HG02973 (cell line): ENCODE results near the gene CDK5RAP1.
"Not testable (repeated sequence)": the region's sequence is repeated elsewhere in the genome, so short reads cannot be mapped to it uniquely, and the experiment has no call there.

Experiments
- ATAC-seq: cut with Tn5 transposase; IDR thresholded peaks from one replicate; pipeline ENCODE4 v1.9.1; 2021; ENCODE audit warnings: moderate library complexity; ENCODE audit not compliant: unreplicated experiment

The CDK5RAP1 gene

DNA sequence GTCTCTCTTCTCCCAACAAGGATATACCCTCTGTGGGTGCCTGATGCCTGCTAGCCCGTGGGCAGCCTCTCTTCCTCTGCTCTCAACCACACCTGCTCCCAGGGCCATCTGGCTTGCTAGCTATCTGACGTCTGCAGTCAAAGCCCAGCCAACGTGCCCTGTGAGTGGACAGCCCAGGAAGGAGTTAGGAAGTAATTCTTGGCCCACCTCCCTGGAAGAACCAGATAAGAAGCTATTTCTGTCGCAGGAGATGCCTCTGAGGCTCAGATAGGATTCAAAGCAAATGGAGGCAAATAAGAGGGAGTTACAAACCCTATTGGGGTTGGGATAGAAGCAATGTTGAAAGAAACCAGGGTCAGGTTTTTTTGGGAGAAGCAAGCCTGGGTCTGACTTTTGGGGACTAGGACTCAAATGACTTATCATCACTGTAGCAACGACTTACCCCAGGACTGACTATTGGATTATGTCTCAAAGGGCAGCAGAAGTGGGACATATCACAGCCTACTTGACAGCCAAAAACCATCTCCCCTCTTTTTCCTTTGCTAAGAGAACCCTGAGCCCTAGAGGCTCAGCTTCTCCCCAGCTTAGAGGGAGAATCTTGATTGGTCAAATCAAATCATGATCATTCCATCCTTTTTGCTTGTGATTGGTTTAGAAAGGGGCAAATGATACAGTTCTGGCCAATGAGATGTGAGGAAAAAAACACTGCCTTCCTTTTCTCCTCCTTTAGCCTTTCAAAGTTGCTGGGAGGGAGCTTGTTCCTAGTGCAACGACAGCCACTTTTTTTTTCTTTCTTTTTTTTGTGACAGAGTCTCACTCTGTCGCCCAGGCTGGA, 18.0 kb upstream of the CDK5RAP1 start:
- ATAC-seq = no peak

DNA sequence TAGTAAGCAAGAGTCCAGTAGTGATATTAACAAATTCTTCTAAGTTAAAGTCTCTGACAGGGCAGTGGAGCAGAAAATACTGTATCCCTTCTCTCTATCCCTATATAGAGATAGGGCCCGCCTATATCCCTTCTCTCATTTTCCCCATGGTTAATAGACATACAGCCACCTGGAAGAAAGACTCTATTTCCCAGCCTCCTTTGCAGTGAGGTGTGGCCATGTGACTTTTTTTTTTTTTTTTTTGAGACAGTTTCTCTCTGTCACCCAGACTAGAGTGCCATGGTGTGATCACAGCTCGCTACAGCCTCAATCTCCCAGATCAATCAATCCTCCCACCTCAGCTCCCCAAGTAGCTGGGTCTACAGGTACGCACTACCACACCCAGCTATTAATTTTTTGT, 16.7 kb upstream of the CDK5RAP1 start:
- no peak for ATAC-seq

DNA sequence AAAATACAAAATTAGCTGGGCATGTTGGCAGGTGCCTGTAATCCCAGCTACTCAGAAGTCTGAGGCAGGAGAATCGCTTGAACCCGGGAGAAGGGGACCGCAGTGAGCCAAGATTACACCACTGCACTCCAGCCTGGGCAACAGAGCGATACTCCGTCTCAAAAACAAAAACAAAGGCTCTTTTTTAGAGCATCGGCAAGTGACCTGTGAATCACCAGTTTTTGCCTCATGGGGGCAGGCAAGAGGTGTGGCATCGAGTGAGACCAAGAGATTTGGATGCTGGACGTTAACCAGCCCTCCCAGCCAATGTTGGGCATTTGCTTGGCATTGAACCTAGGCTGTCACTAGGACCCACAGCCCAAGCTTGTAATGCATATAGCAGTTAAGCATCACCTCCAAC, 14.6 kb upstream of the CDK5RAP1 start:
- no peak for ATAC-seq

GRCh38 chr20:33412484-33412838, 11.1 kb upstream of the CDK5RAP1 start:
- no peak for ATAC-seq

DNA sequence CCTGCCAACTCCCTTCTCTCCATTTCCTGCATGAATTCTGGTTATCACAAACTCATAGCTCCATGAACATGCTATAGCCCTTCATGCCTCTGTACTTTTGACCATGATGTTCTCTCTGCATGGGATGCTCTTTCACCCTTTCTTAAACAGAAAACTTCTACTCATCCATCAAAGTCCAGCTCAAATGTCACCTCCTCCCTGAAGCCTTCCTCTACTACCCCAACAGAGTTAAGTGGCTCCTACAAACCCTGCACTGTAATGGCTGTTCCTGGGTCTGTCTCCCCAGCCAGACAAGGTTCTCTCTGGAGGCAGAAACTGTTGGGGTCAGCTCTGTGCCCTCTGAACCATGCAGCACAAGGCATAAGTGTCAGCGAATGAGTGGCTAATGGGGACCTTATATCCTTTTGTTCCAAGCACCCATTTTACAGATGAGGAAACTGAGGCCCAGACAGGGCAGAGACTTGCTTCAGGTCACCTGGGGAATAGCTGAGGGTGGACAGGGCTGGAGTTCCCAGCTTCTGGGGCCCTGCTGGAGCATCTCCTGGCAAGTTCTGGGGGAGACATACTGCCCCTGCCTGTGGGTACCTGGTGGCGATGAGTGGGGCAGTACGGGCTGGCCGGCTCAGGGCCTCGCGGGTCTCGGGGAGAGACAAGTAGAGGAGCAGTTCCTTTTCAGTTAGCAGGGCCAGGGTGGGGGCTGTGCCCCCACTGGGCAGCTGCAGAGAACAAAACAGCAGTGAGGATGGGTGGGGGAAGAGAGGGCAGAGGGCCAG, 10.6 kb upstream of the CDK5RAP1 start:
- ATAC-seq = no peak

GRCh38 chr20:33411242-33411641, 9.9 kb upstream of the CDK5RAP1 start:
- ATAC-seq = no peak

DNA sequence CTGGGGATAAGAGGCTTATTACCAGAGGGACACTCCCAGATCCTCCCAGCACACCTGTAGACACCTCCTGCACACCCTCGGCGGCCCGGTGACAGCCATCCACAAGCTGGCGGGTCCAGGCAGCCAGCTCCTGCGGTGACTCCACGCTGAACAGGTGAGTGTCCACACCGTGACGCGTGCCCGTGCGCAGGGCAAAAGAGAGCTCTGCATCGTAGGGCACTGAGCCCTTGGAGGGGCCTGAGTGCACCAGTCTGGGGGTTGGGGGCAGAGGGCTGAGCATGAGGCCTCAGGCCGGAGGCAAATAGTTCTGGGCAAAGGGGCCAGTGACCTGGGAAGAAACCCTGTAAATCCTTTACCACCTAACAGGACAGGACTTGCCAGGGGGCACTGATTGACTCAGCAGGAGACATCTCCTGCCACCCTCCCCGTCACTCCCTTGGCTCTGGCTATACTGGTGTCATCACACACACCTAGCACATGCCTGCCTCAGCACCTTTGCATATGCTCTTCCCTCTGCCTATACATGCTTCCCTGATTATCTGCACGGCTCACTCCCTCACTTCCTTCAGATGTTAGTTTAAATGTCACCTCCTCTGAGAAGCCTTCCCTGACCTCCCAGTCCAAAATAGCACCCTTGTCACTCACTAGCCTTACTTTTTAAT, 8.9 kb upstream of the CDK5RAP1 start:
- no peak for ATAC-seq

GRCh38 chr20:33408716-33409654, 7.7 kb upstream of the CDK5RAP1 start:
- no peak for ATAC-seq

DNA sequence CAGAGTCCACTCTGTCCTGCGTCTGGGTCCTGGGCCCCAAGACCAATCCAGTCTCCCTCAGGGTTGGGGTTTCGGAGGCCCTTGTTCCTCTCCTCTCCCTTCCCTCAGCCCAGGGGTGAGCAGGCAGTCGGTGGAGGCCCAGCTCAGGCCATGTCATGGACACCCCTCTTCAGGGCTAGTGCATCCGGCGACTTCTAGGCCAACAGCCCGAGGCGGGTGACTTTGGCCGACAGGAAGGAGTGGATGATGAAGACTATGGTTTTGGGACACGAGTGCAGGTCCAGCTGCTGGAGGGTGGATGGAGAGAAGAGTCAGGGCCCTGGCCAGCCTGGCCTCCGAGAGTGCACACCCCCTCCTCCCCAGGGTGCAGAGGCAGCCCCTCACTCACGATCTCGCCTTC, 7.0 kb upstream of the CDK5RAP1 start:
- no peak for ATAC-seq

GRCh38 chr20:33407796-33408195, 6.5 kb upstream of the CDK5RAP1 start:
- no peak for ATAC-seq

- no peak for ATAC-seq
These were observed 5.9 kb upstream of the CDK5RAP1 start for GRCh38 chr20:33407251-33407650.

DNA sequence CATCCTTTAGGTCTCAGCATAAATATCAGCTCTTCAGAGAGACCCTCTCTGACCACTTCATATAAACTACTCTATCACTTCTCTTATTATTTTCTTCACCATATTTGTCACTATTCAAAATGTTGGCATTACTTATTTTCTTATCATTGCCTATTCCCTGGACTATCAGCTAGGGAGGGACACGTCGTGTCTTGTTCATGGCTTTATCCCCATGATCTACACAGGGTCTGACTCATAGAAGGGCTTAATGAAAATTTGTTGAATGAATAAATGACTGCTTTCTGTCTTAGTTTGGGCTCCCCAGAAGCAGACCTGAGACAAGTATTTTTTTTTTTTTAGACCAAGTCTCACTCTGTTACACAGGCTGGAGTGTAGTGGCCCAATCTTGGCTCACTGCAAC, 3.0 kb upstream of the CDK5RAP1 start:
- ATAC-seq = no peak

- ATAC-seq = no peak
These were observed 626 bp upstream of the CDK5RAP1 start for GRCh38 chr20:33401921-33402369.

GRCh38 chr20:33400812-33401183, 521 bp downstream of the CDK5RAP1 start:
- peak; percentile 4 for ATAC-seq

- no peak for ATAC-seq
These were observed 1.4 kb downstream of the CDK5RAP1 start for GRCh38 chr20:33399924-33400323.

- ATAC-seq = no peak
These were observed 6.6 kb downstream of the CDK5RAP1 start for GRCh38 chr20:33394718-33395117.

DNA sequence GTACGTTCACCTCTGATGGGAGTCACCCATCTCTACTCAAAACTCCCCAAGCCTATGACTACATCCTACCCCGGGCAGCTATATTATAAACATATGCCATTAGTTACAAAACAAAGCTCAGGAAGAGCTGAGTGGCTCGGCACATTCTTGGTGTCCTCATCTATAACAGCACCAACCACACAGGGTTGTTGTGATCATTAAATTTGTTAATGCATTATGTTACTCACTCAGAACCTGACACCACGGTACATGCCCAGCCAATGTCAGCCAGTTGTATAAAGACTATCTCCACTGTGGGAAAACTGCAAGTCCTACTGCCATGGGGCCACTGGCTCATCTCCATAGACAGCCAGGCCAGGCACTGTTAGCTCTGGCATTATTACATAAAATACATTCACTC, 7.7 kb downstream of the CDK5RAP1 start:
- no peak for ATAC-seq

- no peak for ATAC-seq
These were observed 9.4 kb downstream of the CDK5RAP1 start for GRCh38 chr20:33391722-33392415.

GRCh38 chr20:33389326-33389725, 12.0 kb downstream of the CDK5RAP1 start:
- not testable (repeated sequence) for ATAC-seq

- ATAC-seq = no peak
These were observed 13.1 kb downstream of the CDK5RAP1 start for GRCh38 chr20:33388268-33388667.
